IPS-18c (cell line): ENCODE data around the gene SERPINE2.

ENCODE experiments used
- H3K4me3 ChIP-seq: 2 replicates; pipeline ENCODE4 v1.7.0; 2013; ENCODE audit warnings: low read depth, mild to moderate bottlenecking, low read length, moderate library complexity; ENCODE audit not compliant: insufficient read depth
- H3K9me3 ChIP-seq: one replicate; pipeline ENCODE4 v1.6.1; 2013; ENCODE audit warnings: mild to moderate bottlenecking, low read length, moderate library complexity; ENCODE audit not compliant: control insufficient read depth, insufficient read depth

Gene SERPINE2

DNA sequence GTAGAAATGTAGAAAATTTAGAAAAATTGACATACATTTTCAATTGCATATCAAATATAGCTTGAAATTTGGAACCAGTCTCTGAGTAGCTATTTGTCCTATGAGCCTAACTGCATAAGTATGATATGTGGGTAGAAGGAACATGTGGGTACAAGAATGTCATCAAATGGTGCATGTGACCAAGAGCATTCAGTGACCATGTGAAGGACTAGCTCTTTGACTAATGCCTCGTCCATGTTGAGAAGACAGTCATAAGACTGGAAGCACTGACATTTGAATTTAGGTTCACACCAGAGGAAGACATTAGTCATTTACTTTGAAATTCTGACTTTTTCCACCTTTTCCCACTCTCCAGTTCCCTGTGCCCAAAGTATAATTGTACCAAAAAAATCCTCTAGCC is 69.2 kb downstream of the SERPINE2 start:
- H3K4me3 ChIP-seq = no peak overlapping the region
- H3K9me3 ChIP-seq = no peaks in the 10 kb centered on the region

DNA sequence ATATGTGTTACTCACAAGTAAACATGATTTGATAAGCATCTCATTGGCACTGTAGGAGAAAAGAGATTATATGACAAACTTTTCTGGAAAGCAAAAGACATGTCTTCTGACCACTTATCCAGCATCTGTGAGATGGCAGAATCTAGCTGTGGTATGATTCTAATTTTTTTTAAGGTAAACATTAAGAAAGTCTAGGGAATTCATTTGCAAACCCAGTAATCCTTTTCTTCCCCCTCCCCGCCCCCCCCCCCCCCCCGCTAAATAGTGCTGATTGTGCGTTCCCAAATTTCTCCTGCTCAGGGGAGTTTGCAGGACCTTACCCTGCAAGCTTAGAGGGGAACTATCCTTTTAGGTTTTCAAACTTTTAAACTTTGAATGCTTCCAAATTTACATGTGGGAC is 69.8 kb downstream of the SERPINE2 start:
- no peak overlapping the region for H3K4me3 ChIP-seq
- H3K9me3 ChIP-seq = no peaks in the 10 kb centered on the region

DNA sequence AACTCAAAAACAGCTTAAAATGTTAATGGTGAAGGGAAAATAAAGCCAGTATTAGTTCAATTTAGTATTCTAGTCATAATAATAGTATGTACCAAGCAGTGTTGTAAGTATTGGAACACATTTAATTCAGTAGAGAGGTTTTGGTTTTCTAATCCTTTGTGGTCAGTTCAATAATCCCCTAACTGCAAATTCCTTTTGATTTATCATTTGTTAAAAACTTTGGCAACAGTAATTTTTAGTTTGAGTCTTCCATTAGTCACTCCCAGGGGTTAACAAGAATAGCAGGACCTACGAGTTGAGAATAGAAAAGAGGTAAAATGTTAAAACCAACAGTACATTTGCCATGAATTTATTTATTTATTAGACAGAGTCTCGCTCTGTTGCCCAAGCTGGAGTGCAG is 71.1 kb downstream of the SERPINE2 start:
- H3K9me3 ChIP-seq = no peaks in the 10 kb centered on the region
- no peak overlapping the region for H3K4me3 ChIP-seq

GRCh38 chr2:223959688-223960087 is 79.4 kb downstream of the SERPINE2 start:
- Histone ChIP-seq H3K9me3 (no peaks in the 10 kb centered on the region), H3K4me3 (no peak overlapping the region)

DNA sequence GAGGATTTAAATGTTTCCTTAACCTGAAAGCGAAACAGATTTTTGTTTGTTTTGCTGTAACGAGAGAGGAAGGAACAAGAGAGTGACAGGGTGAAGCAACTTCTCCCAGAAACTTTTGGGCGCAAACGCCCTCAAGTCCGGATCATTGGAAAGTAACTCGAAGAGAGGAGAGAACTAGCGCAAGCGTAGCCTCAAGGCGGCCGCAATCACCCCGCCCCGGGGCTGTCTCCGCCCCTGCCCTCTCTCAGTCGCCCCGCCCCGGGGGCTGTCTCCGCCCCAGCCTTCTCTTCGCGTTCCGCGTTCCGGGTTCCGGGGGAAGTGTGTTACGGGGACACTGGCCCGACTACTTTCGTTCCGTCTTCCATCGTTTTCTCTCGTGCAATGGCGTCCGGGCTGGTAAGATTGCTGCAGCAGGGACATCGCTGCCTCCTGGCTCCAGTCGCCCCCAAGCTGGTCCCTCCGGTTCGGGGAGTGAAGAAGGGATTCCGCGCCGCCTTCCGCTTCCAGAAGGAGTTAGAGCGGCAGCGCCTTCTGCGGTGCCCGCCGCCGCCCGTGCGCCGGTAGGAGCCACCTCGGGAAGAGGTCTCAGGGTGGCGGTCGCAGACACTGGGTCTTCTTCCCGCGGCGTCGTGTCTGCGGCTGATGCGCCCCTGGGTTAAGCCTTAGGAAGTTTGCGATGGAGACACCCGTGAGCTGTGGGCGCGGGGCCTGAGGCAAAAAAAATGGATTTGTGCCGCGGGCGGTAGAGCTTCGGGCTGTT is 81.8 kb downstream of the SERPINE2 start, which contains the start of gene MRPL44:
Gene MRPL44, plus strand, starts transcription at position 372 of the 760 bp plus-strand sequence. Its CDS starts 10 bp downstream, at position 382.
- Histone ChIP-seq H3K4me3 (peak within 1 kb of the TSS; percentile 97), H3K9me3 (no peaks in the 10 kb centered on the region)

DNA sequence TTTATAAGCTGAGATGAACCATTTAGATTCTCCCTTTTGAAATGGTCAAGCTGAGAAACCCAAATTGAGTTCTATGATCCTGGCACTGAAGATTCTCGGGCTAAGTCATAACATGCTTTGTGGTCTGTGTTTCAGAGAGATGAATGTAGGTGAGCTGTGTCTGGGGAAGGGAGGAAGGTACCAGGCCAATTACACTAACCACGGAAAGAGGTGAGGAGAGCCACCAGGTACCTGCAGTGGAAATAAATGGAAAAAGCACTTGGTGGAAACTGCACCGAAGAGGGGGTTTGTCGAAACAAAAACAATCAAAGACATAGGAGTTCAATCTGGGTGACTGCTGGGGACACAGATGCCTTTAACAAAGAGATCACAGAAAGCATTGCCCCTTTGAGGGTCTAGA is 82.8 kb downstream of the SERPINE2 start:
- Histone ChIP-seq H3K9me3 (no peaks in the 10 kb centered on the region), H3K4me3 (no peak overlapping the region)

DNA sequence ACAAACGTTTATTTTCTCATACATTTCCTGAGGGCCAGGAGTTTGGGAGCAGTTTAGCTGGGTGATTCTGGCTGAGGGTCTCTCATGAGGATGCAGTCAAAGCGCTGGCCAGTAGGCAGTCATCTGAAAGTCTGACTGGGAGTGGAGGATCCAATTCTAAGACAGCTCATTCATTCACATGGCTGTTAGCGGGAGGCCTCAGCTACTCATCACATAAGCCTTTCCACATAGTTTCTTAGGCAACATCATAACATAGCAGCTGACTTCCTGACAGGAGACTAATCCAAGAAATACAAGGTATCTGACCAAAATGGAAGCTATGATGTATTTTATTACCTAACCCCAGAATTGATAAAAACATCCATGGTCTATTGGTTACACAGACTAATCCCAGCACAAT is 84.7 kb downstream of the SERPINE2 start:
- no peaks in the 10 kb centered on the region for H3K9me3 ChIP-seq

GRCh38 chr2:223952280-223952968 is 86.7 kb downstream of the SERPINE2 start:
- no peak overlapping the region for H3K4me3 ChIP-seq
- H3K9me3 ChIP-seq = no peaks in the 10 kb centered on the region

More for the DNA sequence above, 84.7 kb downstream of the SERPINE2 start:
- H3K4me3 ChIP-seq = no peak overlapping the region

DNA sequence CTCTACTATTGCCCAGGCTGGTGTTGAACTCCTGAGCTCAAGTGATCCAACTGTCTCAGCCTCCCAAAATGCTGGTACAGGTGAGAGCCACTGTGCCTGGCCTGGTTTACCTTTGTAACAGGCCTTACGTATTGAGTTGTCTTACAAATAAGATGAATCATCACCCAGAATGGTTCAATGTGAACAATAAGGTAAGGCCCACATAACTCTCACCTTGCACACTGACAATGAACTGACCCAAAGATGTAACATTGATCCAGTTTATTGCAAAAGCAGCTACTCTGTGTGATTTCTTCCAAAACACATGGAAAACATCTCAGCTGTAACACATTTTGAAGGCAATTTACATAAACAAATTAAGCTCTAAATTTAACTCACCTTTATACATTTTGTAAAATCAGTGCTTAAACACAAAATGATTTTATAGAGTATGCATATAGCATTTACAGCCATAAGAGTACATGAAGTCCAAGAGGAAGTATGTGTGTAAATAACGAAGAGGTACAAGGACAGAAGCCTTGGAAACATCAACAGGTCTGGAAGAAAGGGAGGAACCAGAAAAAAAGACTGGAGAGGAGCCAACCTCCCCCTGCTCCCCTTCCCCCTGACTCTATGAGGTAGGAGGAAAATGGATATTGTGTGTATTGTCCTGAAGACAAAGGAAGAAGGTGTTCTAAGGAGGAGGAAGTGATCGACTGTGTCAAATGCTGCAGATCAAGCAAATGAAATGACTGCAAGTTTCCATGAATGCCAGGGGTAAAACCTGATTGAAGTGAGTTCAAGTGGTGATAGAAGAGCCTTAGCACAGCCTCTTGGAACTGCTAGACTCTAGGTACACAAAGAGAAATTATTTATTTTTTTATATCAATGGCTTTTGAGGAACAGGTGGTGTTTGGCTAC is 88.4 kb downstream of the SERPINE2 start:
- Histone ChIP-seq H3K4me3 (no peak overlapping the region), H3K9me3 (no peaks in the 10 kb centered on the region)

DNA sequence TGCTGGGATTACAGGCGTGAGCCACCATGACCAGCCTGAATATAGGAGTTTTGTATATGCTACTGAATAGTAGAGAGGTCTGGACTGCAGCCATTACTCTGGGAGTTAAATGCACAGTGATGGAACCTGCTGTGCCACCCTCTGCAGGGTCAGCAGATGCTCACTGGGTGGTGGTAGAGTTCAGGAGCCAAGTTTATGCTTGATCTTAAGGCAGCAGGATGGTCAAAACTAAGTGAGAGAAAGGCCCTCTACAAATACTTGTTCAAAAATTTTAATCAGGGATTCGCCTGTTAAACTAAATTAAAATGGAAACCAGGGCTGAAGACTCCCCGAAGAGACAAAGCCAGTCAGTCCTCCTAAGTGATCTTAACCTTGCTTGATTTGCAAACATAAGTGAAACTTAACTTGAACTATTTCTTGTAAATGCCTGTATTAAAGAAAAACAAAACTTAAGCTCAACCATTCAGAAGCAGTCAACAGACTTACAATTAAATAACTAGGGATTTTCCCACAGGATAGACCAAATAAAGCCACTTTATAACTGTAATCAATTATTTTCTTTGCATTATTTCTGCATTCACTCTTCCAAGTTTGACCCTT is 89.7 kb downstream of the SERPINE2 start:
- no peaks in the 10 kb centered on the region for H3K9me3 ChIP-seq
- no peak overlapping the region for H3K4me3 ChIP-seq

GRCh38 chr2:223947711-223948205 is 91.3 kb downstream of the SERPINE2 start:
- Histone ChIP-seq H3K4me3 (no peak overlapping the region), H3K9me3 (no peaks in the 10 kb centered on the region)

- Histone ChIP-seq H3K4me3 (no peak overlapping the region), H3K9me3 (no peaks in the 10 kb centered on the region)
Measured at GRCh38 chr2:223945755-223946154, 93.3 kb downstream of the SERPINE2 start.

DNA sequence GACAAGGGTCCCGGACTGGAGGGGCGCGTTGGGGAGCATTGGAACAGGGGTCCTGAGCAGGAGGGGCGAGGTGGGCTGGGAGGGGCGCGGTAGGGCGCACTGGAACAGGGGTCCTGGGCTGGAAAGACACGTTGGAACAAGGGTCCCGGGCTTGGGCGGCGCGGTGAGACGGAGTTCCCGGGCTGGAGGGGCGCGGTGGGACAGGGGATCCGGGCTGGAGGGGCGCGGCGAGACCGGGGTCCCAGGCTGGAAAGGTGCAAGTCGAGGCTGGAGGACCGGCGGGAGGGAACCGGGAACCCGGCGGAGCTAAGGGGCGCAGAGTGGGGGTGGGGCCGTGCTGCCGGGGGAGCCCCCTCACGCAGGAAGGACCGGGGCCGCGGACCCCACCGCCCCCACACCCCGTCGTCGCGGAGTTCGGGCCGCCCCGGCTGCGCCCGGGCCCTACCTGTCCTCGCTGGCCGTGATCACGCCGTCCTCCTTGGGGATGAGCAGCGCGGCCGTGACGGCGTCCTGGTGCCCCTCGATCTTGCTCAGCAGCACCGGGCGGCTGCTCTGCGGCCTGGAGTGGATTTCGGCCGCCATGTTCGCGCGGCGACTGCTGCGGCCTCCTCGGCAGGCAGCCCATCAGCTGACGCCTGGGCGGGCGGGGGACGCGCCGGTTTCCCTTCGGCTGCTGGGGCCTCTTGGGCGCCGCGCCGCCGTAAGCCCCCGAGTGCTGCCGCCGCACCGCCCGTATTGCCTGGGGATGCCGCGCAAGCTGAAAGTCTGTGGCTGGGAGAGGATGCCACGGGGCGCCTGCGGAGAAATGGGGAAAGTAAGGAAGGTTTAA is 94.2 kb downstream of the SERPINE2 start, which contains the start of gene WDFY1:
Gene WDFY1, minus strand, starts transcription at position 633 of the 829 bp plus-strand sequence. Its CDS starts 51 bp downstream, at position 582.
- peak within 1 kb of the TSS; percentile 97 for H3K4me3 ChIP-seq
- H3K9me3 ChIP-seq = no peaks in the 10 kb centered on the region

DNA sequence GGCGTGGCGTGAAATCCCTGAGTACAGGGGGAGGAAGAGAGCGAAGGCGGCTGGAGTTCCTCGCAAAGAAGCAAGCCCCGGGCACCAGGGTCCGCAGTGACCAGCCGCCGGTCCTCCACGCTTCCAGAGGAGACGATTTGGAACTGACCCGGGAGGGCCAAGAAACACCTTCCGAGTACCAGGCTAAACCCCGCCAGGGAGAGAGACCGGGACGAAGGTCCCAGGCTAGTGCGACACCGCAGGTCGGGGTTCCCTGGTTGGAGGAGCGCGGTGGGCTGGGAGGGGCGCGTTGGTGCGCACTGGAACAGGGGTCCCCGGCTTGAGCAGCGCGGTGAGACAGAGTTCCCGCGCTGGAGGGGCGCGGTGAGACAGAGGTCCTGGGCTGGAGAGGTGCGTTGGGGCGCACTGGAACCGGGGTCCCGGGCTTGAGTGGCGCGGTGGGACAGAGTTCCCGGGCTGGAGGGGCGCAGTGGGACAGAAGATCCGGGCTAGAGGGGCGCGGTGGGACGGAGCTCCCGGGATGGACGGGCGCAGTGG is 94.9 kb downstream of the SERPINE2 start:
- H3K9me3 ChIP-seq = no peaks in the 10 kb centered on the region
- H3K4me3 ChIP-seq = peak overlapping the region; percentile 97

- no peaks in the 10 kb centered on the region for H3K9me3 ChIP-seq
- H3K4me3 ChIP-seq = peak overlapping the region; percentile 97
Measured at GRCh38 chr2:223943561-223944008, 95.5 kb downstream of the SERPINE2 start.

GRCh38 chr2:223943135-223943534 is 96.0 kb downstream of the SERPINE2 start:
- 0 out of 2 replicates have a peak overlapping the region, but pooled peaks have one; percentile 97 for H3K4me3 ChIP-seq
- no peaks in the 10 kb centered on the region for H3K9me3 ChIP-seq
